Uterus (tissue), 4 donors: ENCODE measurements around the gene DNTT. TPM values are rescaled to one million over a fixed set of nuclear protein-coding genes. Genes with fewer than 3 reads are reported as not detected.

Experiments
- DNase-seq, 2 donors: peaks; one replicate each; pipeline ENCODE4 v3.0.0-alpha.2; 2019 to 2020
- H3K27ac ChIP-seq, 2 donors: fragments of 200-600 bp; sonication (generic); 1 replicate in 1 of 2; 2 replicates in 1 of 2; pipeline ENCODE4 v1.5.1; 2016 to 2018
- H3K27me3 ChIP-seq, 2 donors: fragments of 200-600 bp; sonication (generic); one replicate each; pipeline ENCODE4 v1.5.1; 2018 to 2019; ENCODE audit warnings: control low read depth in 1 of 2
- H3K36me3 ChIP-seq, 2 donors: fragments of 200-600 bp; sonication (generic); one replicate each; pipeline ENCODE4 v1.5.1; 2019; ENCODE audit warnings: control low read depth in 1 of 2
- H3K4me1 ChIP-seq, 2 donors: fragments of 200-600 bp; sonication (generic); one replicate each; pipeline ENCODE4 v1.5.1; 2018 to 2019; ENCODE audit warnings: control low read depth in 1 of 2
- H3K4me3 ChIP-seq, 2 donors: fragments of 200-600 bp; sonication (generic); 1 replicate in 1 of 2; 2 replicates in 1 of 2; pipeline ENCODE4 v1.5.1; 2018 to 2019; ENCODE audit warnings: mild to moderate bottlenecking in 1 of 2
- H3K9me3 ChIP-seq, 2 donors: fragments of 200-600 bp; sonication (generic); one replicate each; pipeline ENCODE4 v1.5.1; 2019; ENCODE audit warnings: control low read depth in 1 of 2
- CTCF ChIP-seq, 4 experiments: fragments of 200-600 bp in 2 of 4; fragments of 450-650 bp in 2 of 4; sonication (generic) in 2 of 4; IDR thresholded peaks; one replicate each; pipeline ENCODE4 v1.5.1; 2016 to 2019; ENCODE audit warnings: antibody characterized with exemption in 4 of 4, mild to moderate bottlenecking in 2 of 4, moderate library complexity in 1 of 4
- POLR2A ChIP-seq, 2 donors: fragments of 450-650 bp; IDR thresholded peaks; one replicate each; pipeline ENCODE4 v1.6.1; 2016; ENCODE audit warnings: antibody characterized with exemption in 2 of 2, mild to moderate bottlenecking in 1 of 2, moderate library complexity in 1 of 2
- intact Hi-C: fragments of 100-400 bp; cut with DNase I; formaldehyde crosslinking; loops from one replicate; pipeline ENCODE4 v1.15.1; 2023; ENCODE audit warnings: low total_unique reads
- total RNA-seq, 4 donors: library from RNA; depleted of rRNA in 3 of 4; stranded (reverse); fragments of >200 nt in 3 of 4; gene quantifications; one replicate each; pipeline versions ENCODE4 v1.1.0 to v1.2.4, GENCODE V29; 2014 to 2023
- donor health status: DM: yes; HTN: yes; CAD: no.

DNTT gene
- total RNA-seq, 4 donors from 2014 or later = 0.28 TPM; not detected in 3

GRCh38 chr10:96260014-96260413 lies 44.2 kb upstream of the DNTT start:
- TF ChIP-seq POLR2A (IDR thresholded peaks at IDR 0.05) (no peak), CTCF (IDR thresholded peaks at IDR 0.05) (no peak)
- no peak overlapping the region for H3K27ac ChIP-seq

GRCh38 chr10:96261132-96261531 lies 43.1 kb upstream of the DNTT start:
- no peaks in the 10 kb centered on the region for H3K9me3 ChIP-seq
- TF ChIP-seq CTCF (IDR thresholded peaks at IDR 0.05) (no peak), POLR2A (IDR thresholded peaks at IDR 0.05) (no peak)
- no peak overlapping the region for H3K27ac ChIP-seq
- no peaks in the 10 kb centered on the region for H3K27me3 ChIP-seq
- no peaks in the 10 kb centered on the region for H3K4me1 ChIP-seq
- H3K4me3 ChIP-seq = no peak overlapping the region
- DNase-seq = no peak
- intact Hi-C loops = no loop called here
- H3K36me3 ChIP-seq = no peaks in the 10 kb centered on the region

More at GRCh38 chr10:96260014-96260413, 44.2 kb upstream of the DNTT start:
- Histone ChIP-seq H3K9me3 (no peaks in the 10 kb centered on the region), H3K27me3 (no peaks in the 10 kb centered on the region), H3K4me3 (no peak overlapping the region), H3K4me1 (no peaks in the 10 kb centered on the region), H3K36me3 (no peaks in the 10 kb centered on the region)
- no peak for DNase-seq
- intact Hi-C loops = no loop called here

- Histone ChIP-seq H3K4me3 (no peak overlapping the region), H3K27me3 (no peaks in the 10 kb centered on the region), H3K9me3 (no peaks in the 10 kb centered on the region), H3K36me3 (no peaks in the 10 kb centered on the region), H3K4me1 (no peaks in the 10 kb centered on the region), H3K27ac (no peak overlapping the region)
- intact Hi-C loops = no loop called here
- no peak for DNase-seq
- no peak for TF ChIP-seq CTCF (IDR thresholded peaks at IDR 0.05)
- no peak for TF ChIP-seq POLR2A (IDR thresholded peaks at IDR 0.05)
These were observed 42.3 kb upstream of the DNTT start for GRCh38 chr10:96261930-96262329.

GRCh38 chr10:96263176-96263575 lies 41.1 kb upstream of the DNTT start:
- no peak for TF ChIP-seq POLR2A (IDR thresholded peaks at IDR 0.05)
- TF ChIP-seq CTCF (IDR thresholded peaks at IDR 0.05) = no peak
- DNase-seq = no peak
- Histone ChIP-seq H3K9me3 (no peaks in the 10 kb centered on the region), H3K27me3 (no peaks in the 10 kb centered on the region), H3K36me3 (no peaks in the 10 kb centered on the region), H3K4me1 (no peaks in the 10 kb centered on the region), H3K27ac (no peak overlapping the region), H3K4me3 (no peak overlapping the region)
- intact Hi-C loops = no loop called here

- Histone ChIP-seq H3K36me3 (no peaks in the 10 kb centered on the region), H3K9me3 (no peaks in the 10 kb centered on the region), H3K27ac (no peak overlapping the region), H3K4me1 (no peaks in the 10 kb centered on the region), H3K27me3 (no peaks in the 10 kb centered on the region), H3K4me3 (no peak overlapping the region)
- intact Hi-C loops = no loop called here
- DNase-seq = no peak
- TF ChIP-seq POLR2A (IDR thresholded peaks at IDR 0.05) = no peak
- no peak for TF ChIP-seq CTCF (IDR thresholded peaks at IDR 0.05)
These were observed 40.6 kb upstream of the DNTT start for GRCh38 chr10:96263669-96264068.
